Measurements from ENCODE around the gene ST6GALNAC6. TPM values are rescaled to one million over a fixed set of nuclear protein-coding genes. Genes with fewer than 3 reads are reported as not detected.

ST6GALNAC6 gene
- total and polyA plus RNA-seq, 4 donors = 22.5 to 40.4 (median 32.3) TPM

DNA sequence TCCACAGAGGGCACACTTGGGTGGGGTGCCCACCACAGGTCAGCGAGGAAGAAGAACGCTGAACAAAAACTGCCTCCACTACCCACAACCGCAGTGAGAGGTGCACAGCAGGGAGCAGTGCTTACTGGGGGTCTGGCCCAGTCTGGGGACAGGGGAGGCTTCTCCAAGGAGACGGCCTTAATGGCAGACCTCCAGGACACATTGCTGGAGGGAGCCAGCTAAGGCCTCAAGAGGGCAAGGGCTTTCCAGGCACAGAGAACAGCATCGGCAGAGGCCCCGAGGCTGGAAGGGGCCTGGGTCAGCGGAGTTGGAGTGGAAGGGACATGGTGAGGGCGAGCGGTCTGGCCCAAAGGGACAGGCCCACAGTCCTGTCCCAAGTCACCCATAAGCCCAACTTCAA is 46.5 kb upstream of the ST6GALNAC6 start:
- H3K27me3 ChIP-seq (ENCODE audit: control insufficient read depth in 4 of 4, insufficient read depth in 4 of 4, low read length in 3 of 4) = no peaks in the 10 kb centered on the region
- peaks cover 0 to 2% (median under 1%) of the 10 kb centered on the region in 4 donors for H3K4me1 ChIP-seq (ENCODE audit: control insufficient read depth in 4 of 4, insufficient read depth in 4 of 4, low read length in 3 of 4)
- no peak for TF ChIP-seq HNF4A (conservative IDR thresholded peaks at IDR 0.05)
- TF ChIP-seq TAF1 (conservative IDR thresholded peaks at IDR 0.05) = no peak
- no peak for TF ChIP-seq GABPA (IDR thresholded peaks at IDR 0.05 in 1 of 2, conservative IDR thresholded peaks at IDR 0.05 in 1 of 2)
- no peak for TF ChIP-seq RXRA (IDR thresholded peaks at IDR 0.05)
- no peak for TF ChIP-seq ZBTB33 (IDR thresholded peaks at IDR 0.05)
- TF ChIP-seq CTCF (IDR thresholded peaks at IDR 0.05; ENCODE audit: low read depth, low read length, missing input control) = no peak
- TF ChIP-seq NR2F2 (IDR thresholded peaks at IDR 0.05) = no peak
- TF ChIP-seq RAD21 (IDR thresholded peaks at IDR 0.05) = no peak
- no peak for TF ChIP-seq JUND (IDR thresholded peaks at IDR 0.05)
- no peak for TF ChIP-seq FOXA1 (IDR thresholded peaks at IDR 0.05)
- TF ChIP-seq REST (IDR thresholded peaks at IDR 0.05) = no peak
- TF ChIP-seq, protein P1, sequence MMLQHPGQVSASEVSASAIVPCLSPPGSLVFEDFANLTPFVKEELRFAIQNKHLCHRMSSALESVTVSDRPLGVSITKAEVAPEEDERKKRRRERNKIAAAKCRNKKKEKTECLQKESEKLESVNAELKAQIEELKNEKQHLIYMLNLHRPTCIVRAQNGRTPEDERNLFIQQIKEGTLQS (IDR thresholded peaks at IDR 0.05) = no peak
- no peak for TF ChIP-seq SP1 (IDR thresholded peaks at IDR 0.05)
- no peak for TF ChIP-seq HNF4G (IDR thresholded peaks at IDR 0.05)
- TF ChIP-seq FOXA2 (IDR thresholded peaks at IDR 0.05) = no peak
- no peak for TF ChIP-seq EGR1 (IDR thresholded peaks at IDR 0.05; ENCODE audit: low read depth in 2 of 2)
- no peak for TF ChIP-seq YY1 (IDR thresholded peaks at IDR 0.05)
- TF ChIP-seq, protein P2, sequence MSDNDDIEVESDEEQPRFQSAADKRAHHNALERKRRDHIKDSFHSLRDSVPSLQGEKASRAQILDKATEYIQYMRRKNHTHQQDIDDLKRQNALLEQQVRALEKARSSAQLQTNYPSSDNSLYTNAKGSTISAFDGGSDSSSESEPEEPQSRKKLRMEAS (IDR thresholded peaks at IDR 0.05) = no peak
- no peak overlapping the region for H3K4me3 ChIP-seq (ENCODE audit: low read depth in 1 of 3, low read length in 3 of 3)
- WGBS = 88% methylated on average over 9 of the region's 9 CpGs
- no peak for DNase-seq (ENCODE audit: low spot score)
- H3K9me3 ChIP-seq (ENCODE audit: control insufficient read depth in 4 of 4, low read length in 3 of 4) = no peaks in the 10 kb centered on the region
- H3K36me3 ChIP-seq (ENCODE audit: control insufficient read depth in 4 of 4, insufficient read depth in 3 of 4, low read depth in 1 of 4, low read length in 3 of 4) = peaks cover 10 to 45% (median 17%) of the 10 kb centered on the region in 4 donors
- no peak overlapping the region for H3K9ac ChIP-seq (ENCODE audit: low read depth in 1 of 2, low read length in 2 of 2)
- H3K27ac ChIP-seq (ENCODE audit: low read depth in 1 of 2, low read length in 2 of 2) = no peak overlapping the region
